Measurements from ENCODE around the gene PATZ1.
"Not testable (repeated sequence)": the region's sequence is repeated elsewhere in the genome, so short reads cannot be mapped to it uniquely, and the experiment has no call there.

Gene PATZ1, protein sequence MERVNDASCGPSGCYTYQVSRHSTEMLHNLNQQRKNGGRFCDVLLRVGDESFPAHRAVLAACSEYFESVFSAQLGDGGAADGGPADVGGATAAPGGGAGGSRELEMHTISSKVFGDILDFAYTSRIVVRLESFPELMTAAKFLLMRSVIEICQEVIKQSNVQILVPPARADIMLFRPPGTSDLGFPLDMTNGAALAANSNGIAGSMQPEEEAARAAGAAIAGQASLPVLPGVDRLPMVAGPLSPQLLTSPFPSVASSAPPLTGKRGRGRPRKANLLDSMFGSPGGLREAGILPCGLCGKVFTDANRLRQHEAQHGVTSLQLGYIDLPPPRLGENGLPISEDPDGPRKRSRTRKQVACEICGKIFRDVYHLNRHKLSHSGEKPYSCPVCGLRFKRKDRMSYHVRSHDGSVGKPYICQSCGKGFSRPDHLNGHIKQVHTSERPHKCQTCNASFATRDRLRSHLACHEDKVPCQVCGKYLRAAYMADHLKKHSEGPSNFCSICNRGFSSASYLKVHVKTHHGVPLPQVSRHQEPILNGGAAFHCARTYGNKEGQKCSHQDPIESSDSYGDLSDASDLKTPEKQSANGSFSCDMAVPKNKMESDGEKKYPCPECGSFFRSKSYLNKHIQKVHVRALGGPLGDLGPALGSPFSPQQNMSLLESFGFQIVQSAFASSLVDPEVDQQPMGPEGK

GRCh38 chr22:31346255-31346732, at the start of gene PATZ1:
TSS of gene PATZ1 (minus strand) at chr22:31346346. CDS start at chr22:31345602, 744 bp downstream.
- DNase-seq = peak; percentile 72

GRCh38 chr22:31394326-31394725, 48.2 kb upstream of the PATZ1 start:
- DNase-seq = no peak

DNA sequence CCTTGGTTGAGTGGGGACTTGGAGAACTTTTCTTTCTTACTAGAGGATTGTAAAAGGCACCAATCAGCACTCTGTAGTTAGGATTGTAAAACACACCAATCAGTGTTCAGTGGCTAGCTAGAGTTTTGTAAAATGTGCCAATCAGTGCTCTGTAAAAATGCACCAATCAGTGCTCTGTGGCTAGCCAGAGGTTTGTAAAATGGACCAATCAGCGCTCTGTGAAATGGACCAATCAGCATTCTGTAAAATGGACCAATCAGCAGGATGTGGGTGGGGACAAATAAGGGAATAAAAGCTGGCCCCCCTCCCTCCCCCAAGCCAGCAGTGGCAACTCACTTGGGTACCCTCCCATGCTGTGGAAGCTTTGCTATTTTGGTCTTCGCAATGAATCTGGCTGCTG, 47.7 kb upstream of the PATZ1 start:
- no peak for DNase-seq

DNA sequence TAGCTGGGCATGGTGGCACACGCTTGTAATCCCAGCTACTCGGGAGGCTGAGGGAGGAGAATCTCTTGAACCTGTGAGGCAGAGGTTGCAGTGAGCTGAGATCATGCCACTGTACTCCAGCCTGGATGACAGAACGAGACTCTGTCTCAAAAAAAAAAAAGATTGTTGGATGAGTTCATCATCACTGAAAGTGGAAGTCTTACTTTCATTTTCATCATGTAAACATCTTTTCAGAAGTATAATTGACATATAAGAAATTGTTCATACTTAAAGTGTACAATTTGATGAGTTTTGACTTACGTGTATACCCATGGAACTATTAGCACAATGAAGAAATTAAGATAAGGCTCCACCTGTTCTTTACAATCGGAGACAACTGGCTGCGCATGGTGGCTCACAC, 32.5 kb upstream of the PATZ1 start:
- not testable (repeated sequence) for DNase-seq

- no peak for DNase-seq
These were observed 32.0 kb upstream of the PATZ1 start for GRCh38 chr22:31378123-31378522.

GRCh38 chr22:31377612-31378011, 31.5 kb upstream of the PATZ1 start:
- no peak for DNase-seq

- DNase-seq = no peak
These were observed 21.3 kb upstream of the PATZ1 start for GRCh38 chr22:31367426-31367825.

DNA sequence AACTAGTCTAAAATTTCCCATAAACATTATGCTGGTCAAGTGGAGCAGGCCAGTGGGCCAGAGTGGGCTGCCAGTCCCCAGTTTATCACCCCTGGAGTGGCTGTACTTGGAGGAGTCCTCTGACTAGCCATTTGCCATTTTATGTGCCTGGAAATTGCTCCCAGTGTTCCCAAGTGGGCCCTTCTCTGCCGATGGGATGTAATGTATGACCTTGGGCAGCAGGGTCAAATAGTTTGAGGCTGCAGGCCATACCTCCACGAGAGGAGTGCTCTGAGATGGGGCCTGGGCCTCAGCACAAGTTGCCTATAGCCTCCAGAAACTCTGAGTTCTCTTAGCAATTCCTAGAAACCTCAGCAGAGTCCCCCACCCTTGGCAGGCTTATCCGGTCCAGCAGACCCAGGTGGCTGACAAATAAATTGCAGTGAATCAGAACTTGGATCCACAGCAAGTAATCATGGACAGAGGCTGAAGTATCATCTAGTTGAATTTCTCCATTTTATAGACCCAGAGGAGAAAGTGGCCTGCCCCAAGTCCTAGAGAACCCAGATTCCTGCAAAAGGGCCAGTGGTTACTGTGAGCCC, 17.8 kb upstream of the PATZ1 start:
- DNase-seq = no peak

GRCh38 chr22:31361743-31362142, 15.6 kb upstream of the PATZ1 start:
- no peak for DNase-seq

DNA sequence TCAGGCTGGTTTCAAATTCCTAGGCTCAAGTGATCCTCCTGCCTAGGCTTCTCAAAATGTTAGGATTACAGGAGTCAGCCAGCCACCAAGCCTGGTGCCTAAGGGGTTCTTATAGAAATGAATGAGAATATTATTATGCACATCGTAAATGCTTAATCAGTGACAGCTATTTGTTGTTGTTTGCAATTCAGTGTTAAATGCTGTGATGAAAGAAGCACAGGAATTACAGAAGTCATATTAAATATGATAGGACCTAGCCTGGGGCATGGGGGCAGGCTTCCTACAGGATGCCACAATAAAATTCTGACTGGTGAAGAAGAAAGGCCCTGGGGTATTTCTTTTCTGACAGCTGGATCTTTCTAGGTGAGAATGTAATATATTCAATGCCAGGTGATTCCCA, 13.9 kb upstream of the PATZ1 start:
- DNase-seq = no peak

DNA sequence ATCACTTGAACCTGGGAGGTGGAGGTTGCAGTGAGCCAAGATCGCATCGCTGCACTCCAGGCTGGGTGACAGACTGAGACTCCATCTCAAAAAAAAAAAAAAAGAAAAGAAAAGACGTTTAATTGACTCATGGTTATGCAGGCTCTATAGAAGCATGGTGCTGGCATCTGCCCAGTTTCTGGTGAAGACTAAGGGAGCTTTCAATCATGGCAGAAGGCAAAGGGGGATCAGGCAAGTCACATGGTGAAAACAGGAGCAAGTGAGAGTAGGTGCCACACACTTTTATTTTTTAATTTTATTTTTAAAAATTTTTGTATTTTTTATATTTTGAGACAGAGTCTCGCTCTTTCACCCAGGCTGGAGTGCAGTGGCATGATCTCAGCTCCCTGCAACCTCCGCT, 8.4 kb upstream of the PATZ1 start:
- DNase-seq = no peak

DNA sequence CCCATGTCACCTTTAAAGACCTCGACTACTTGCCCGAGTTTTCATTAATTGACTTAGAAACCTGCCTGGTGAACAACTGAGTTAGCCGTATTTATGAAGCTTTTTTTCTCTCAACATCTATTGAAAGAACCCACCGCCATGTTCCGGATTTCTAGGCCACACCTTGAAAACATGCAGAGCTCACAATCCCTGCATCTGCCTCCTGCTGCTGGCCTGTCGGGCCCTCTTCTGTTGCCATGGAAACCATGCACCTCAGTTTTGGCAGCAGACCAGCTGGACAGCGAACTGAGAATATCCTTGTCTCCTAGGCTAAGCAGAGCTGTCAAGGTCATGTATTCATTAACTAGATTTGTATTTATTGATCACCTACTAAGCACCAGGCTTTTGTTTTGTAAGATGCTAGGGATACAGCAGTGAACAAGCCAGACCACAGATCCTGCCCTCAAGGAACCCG, 4.3 kb upstream of the PATZ1 start:
- peak; percentile 90 for DNase-seq

- DNase-seq = no peak
These were observed 3.8 kb upstream of the PATZ1 start for GRCh38 chr22:31349960-31350359.

DNA sequence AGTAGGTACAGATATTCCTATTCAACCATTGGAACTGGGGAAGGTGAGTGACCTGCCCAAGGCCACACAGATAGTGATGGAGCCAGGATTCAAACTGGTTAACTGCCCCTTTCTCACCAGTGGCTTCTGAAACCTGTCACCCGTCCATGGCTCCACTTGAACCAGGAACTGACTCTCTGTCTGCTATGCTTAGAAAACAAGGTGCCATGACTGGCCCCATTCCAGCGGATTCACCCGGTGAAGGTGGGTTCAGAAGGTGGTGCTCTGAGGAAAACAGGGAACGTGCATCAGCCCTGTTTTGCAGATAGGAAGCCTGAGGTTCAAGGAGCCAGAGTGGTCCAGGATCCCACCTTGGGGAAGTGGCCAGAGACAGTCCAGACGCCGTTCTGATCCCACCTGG, 2.6 kb upstream of the PATZ1 start:
- no peak for DNase-seq

- DNase-seq = not testable (repeated sequence)
These were observed 1.8 kb upstream of the PATZ1 start for GRCh38 chr22:31348009-31348337.

DNA sequence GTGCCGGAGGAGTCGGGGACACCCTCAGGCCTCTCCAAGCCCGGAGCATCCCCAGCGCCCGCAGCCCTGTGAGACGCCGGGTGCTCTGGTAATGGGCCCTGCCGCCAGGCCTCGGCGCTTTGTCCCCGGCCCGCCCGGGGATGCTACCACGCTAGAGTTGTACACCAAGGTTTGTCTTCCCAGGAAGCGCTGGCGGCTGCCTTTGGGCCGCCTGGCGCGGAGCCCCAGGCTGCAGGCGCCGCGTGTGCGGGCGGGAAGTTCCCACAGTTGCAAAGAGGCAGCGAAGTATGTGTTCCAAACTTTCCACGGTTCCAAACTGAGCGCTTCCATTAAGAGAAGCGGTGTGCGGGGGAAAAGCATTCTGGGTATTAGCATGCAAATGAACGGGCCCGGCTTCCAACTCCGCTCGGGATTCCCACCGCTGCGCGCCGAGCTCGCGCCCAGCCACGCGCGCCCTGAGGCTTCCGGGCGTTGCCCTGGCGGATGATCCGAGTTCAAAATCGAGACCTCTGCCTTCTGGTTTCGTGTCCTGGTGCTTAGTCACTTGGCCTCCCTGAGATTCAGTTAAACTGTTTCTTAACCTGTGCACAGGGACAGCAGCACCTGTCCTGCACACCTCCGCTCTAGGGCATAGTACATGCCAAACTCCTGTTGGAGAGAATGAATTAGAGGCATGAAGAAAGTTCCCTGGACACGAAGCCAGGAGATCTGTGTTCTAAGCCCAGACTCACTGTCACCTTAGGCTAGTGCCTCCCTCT, 1.3 kb upstream of the PATZ1 start:
- peak; percentile 73 for DNase-seq

GRCh38 chr22:31346733-31347250, 646 bp upstream of the PATZ1 start:
- peak; percentile 61 for DNase-seq

DNA sequence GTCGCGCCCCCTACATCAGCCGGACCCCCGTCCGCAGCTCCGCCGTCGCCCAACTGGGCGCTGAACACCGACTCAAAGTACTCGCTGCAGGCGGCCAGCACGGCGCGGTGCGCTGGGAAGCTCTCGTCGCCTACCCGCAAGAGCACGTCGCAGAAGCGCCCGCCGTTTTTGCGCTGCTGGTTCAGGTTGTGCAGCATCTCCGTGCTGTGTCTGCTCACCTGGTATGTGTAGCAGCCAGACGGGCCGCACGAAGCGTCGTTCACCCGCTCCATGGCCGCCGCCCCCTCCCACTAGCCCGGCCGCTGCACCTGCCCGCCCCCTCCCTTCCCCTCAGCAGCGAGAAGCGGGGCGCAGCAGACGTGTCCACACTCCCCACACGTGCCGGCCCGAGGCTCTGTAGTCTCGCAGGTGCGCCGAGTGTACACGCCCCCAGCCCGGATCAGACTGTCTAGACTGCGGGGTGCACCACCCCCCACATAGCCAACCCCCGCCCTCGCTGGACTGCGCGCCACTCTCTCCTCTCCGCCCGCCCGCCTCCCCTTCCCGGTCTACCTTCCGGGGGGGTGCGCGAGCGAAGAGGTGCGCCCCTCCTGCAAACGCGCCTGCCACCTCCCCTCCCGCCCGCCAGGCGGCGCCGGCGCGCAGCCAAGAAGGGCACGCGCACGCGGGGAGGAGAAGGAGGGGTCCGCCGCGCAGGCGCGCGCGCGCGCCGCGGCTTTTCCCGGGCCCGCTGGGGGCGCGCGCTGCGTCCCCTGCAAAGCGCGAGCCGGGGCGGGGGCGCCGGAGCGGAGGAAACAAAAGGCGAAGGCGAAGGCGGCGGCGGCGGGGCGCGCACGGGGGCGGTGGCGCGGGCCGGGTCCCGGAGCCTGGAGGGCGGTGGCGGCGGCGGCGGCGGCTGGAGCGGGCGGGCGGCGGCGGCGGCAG, 553 bp downstream of the PATZ1 start:
- peak; percentile 88 for DNase-seq

DNA sequence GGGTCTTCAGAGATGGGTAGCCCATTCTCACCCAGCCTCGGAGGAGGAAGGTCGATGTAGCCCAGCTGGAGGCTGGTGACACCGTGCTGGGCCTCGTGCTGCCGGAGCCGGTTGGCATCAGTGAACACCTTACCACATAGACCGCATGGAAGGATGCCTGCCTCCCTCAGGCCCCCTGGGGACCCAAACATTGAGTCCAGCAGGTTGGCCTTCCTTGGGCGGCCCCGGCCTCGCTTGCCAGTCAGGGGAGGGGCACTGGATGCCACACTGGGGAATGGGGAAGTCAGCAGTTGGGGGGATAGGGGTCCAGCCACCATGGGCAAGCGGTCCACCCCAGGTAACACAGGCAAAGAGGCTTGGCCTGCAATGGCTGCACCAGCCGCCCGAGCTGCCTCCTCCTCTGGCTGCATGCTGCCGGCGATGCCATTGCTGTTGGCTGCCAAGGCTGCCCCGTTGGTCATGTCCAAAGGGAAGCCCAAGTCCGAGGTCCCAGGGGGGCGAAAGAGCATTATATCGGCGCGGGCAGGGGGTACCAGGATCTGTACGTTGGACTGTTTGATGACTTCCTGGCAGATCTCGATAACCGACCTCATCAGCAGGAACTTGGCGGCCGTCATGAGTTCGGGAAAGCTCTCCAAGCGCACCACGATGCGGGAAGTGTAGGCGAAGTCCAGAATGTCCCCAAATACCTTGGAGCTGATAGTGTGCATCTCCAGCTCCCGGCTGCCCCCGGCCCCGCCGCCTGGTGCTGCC, 1.4 kb downstream of the PATZ1 start:
- peak; percentile 50 for DNase-seq

GRCh38 chr22:31344256-31344577, 1.9 kb downstream of the PATZ1 start:
- DNase-seq = peak; percentile 43

Measured in DMS53 (cell line).